ENCODE data around the gene SLC25A23. TPM values are rescaled to one million over a fixed set of nuclear protein-coding genes. Genes with fewer than 3 reads are reported as not detected.

SLC25A23 gene
- total RNA-seq, 1 experiment from 2014 or later, result 32.1 TPM

DNA sequence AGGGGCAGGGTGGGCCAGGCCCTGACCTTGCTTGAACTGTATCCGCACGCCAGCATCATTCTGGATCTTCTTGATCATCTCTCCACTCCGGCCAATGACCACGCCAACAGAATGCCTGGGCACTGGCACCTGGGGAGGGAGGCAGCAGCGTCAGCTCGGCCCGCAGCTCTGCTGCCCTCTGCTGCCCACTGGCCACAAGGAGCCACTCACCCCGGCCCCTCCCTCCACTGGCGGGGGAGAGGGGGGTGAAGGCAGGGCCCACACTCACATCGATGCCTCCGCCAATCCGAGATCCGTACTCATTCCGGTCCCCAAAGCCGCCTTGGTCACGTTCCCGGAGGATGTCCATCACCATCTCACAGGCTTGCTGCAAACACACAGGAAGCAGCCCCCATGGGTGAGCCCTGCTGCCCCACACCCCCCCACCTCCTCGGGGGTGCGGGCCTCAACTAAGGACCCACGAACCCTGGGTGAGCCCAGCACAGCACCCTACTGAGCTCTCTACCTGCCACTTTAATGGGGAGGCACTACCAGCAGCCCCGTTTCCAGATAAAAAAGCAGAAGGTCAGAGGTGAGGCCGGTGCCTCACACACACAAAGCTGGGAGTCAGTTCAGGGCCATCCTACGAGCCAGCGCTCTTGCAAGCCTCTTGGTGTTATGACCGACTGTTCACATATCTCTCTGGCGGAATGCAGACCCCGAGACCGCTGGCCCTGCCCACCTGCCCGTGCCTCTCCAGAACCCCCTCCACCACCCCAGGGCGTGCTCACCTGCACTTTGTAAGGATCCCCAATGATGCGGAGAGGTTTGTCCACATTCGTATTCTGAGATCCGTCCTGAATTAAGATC is 41.7 kb downstream of the SLC25A23 start:
- Histone ChIP-seq H3K4me2 (ENCODE audit: low read depth, low read length, poor library complexity, severe bottlenecking) (no peak overlapping the region), H3K4me3 (ENCODE audit: low read length) (no peak overlapping the region), H3K27me3 (ENCODE audit: low read length) (no peaks in the 10 kb centered on the region), H3K9ac (ENCODE audit: low read length) (no peak overlapping the region), H2AFZ (ENCODE audit: low read length) (no peak overlapping the region), H3K9me3 (ENCODE audit: low read length) (no peaks in the 10 kb centered on the region), H3K27ac (ENCODE audit: low read length) (no peak overlapping the region), H3K4me1 (ENCODE audit: low read length) (peaks cover 7% of the 10 kb centered on the region), H3K36me3 (ENCODE audit: insufficient read depth, low read length) (peaks cover 38% of the 10 kb centered on the region), H4K20me1 (ENCODE audit: insufficient read depth, low read depth, low read length) (peaks cover 56% of the 10 kb centered on the region), H3K79me2 (ENCODE audit: low read length) (peaks cover 33% of the 10 kb centered on the region), H3K9me2 (replicated peaks; ENCODE audit: insufficient read depth, low read length) (no peaks in the 10 kb centered on the region)
- peak; percentile 38 for DNase-seq

DNA sequence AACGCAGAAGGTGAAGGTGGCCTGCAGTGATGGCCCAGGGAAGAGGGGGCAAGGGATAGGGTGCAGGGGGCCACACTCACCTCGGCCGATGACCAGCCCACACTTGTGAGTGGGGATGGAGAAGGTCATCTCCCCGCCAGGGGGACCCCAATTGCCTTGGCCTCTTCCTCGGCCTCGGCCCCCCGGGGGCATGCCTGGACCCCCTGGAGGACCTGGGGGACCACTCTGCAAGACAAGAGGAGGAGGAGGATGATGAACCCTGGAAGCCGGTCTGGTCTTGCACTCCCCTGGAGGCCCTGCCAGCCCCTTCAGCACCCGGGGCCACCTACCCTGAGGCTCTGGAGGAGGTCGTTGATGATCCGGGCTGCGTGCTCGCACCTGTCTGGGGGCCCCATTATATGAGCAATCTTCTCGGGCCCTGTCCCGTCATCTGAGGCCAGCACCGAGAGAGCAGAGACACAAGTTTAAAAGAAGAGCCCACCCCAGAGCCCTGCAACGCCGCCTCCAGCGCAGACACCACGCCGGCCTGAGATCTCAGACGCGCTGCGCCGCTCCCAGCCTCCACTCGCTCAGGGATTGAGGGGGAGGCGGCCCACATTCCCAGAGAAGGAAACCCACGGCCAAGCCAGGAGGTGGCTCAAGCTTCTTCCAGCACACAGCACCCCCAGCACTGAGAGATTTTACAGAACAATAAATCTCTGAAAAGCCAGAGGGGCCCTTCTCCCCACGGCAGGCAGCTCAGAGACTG is 42.8 kb downstream of the SLC25A23 start:
- H3K79me2 ChIP-seq (ENCODE audit: low read length), result peaks cover 22% of the 10 kb centered on the region
- H2AFZ ChIP-seq (ENCODE audit: low read length), result no peak overlapping the region
- H3K4me2 ChIP-seq (ENCODE audit: low read depth, low read length, poor library complexity, severe bottlenecking), result no peak overlapping the region
- peaks cover 49% of the 10 kb centered on the region for H4K20me1 ChIP-seq (ENCODE audit: insufficient read depth, low read depth, low read length)
- H3K36me3 ChIP-seq (ENCODE audit: insufficient read depth, low read length), result peaks cover 27% of the 10 kb centered on the region
- H3K4me3 ChIP-seq (ENCODE audit: low read length), result no peak overlapping the region
- H3K9me2 ChIP-seq (replicated peaks; ENCODE audit: insufficient read depth, low read length), result no peaks in the 10 kb centered on the region
- H3K4me1 ChIP-seq (ENCODE audit: low read length), result no peaks in the 10 kb centered on the region
- DNase-seq, result peak; percentile 36
- H3K27ac ChIP-seq (ENCODE audit: low read length), result no peak overlapping the region
- no peak overlapping the region for H3K9ac ChIP-seq (ENCODE audit: low read length)
- H3K9me3 ChIP-seq (ENCODE audit: low read length), result no peaks in the 10 kb centered on the region
- H3K27me3 ChIP-seq (ENCODE audit: low read length), result no peaks in the 10 kb centered on the region

DNA sequence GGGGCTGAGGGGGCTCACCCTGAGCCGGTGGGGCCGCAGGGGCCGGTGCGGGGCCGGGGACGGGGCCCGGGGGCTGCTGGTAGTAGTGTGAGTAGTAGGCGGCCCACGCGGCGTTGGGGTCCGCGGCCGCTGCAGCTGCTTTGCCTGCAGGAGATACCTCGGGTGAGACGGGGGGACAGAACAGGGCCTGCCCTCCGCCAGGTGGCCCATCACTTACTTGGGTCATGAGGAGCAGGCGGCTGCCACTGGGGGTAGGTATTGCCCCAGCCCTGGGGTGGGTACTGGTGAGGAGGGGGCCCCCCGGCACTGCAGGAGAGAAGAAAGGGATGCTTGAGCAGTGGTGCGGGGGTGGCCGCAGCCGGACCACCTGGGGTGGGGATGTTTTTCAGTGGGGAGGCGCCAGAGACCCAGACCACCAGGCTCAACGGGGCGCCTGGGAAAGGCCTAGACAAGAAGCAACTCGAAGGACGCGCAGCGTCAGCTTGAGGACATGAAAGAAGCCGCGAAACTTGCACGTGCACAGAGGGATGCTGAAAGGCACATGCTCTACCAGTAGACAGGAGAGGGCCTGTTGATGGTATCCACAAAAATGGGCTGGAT is 43.9 kb downstream of the SLC25A23 start:
- H3K27me3 ChIP-seq (ENCODE audit: low read length), result no peaks in the 10 kb centered on the region
- no peak overlapping the region for H3K9ac ChIP-seq (ENCODE audit: low read length)
- H3K9me2 ChIP-seq (replicated peaks; ENCODE audit: insufficient read depth, low read length), result no peaks in the 10 kb centered on the region
- H3K36me3 ChIP-seq (ENCODE audit: insufficient read depth, low read length), result peaks cover 21% of the 10 kb centered on the region
- no peaks in the 10 kb centered on the region for H3K4me1 ChIP-seq (ENCODE audit: low read length)
- H3K4me2 ChIP-seq (ENCODE audit: low read depth, low read length, poor library complexity, severe bottlenecking), result no peak overlapping the region
- peaks cover 11% of the 10 kb centered on the region for H3K79me2 ChIP-seq (ENCODE audit: low read length)
- no peak overlapping the region for H2AFZ ChIP-seq (ENCODE audit: low read length)
- peaks cover 38% of the 10 kb centered on the region for H4K20me1 ChIP-seq (ENCODE audit: insufficient read depth, low read depth, low read length)
- no peak overlapping the region for H3K4me3 ChIP-seq (ENCODE audit: low read length)
- no peak overlapping the region for H3K27ac ChIP-seq (ENCODE audit: low read length)
- no peaks in the 10 kb centered on the region for H3K9me3 ChIP-seq (ENCODE audit: low read length)
- peak; percentile 39 for DNase-seq

DNA sequence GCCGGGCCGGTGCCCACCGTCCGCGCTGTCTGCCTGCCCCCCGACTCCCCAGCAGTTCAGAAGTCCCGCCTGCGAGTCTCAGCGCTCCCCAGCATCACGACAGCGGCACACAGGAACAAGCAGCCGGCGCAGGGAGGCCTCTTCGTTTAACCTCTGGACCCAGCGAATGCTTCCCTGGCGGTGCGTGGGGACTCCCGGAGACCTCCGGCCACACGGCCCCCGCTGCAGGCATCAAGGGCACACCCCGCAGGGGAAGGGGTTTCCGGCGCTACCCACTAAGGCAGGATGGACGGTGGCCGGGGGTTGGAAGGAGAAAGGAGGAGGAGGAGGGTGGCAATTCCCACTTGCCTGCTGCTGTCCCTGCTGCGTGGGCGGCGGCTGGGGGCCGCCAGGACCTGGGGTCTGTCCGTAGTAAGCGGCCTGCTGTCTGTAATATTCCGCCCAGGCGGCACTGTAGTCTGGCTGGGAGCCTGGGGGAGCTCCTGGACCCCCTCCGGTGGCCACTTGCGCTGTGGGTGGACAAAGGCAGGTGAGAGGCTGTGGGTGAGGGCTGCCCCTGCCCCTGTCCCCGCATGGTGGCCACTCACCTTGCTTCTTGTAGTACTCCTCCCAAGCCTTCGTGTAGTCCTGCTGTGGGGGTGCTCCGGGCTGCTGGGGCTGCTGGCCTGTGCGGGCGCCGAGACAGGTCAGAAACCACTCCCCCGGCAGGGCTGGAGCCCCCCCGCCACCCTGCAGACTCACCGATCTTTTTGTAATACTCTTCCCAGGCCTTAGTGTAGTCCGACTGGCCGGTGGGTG is 44.6 kb downstream of the SLC25A23 start:
- Histone ChIP-seq H3K27ac (ENCODE audit: low read length) (no peak overlapping the region), H3K4me1 (ENCODE audit: low read length) (no peaks in the 10 kb centered on the region), H3K79me2 (ENCODE audit: low read length) (peaks cover 4% of the 10 kb centered on the region), H3K4me3 (ENCODE audit: low read length) (no peak overlapping the region), H3K4me2 (ENCODE audit: low read depth, low read length, poor library complexity, severe bottlenecking) (no peak overlapping the region), H3K27me3 (ENCODE audit: low read length) (no peaks in the 10 kb centered on the region), H3K9ac (ENCODE audit: low read length) (no peak overlapping the region), H3K9me2 (replicated peaks; ENCODE audit: insufficient read depth, low read length) (no peaks in the 10 kb centered on the region), H4K20me1 (ENCODE audit: insufficient read depth, low read depth, low read length) (peaks cover 31% of the 10 kb centered on the region), H2AFZ (ENCODE audit: low read length) (no peak overlapping the region), H3K9me3 (ENCODE audit: low read length) (no peaks in the 10 kb centered on the region), H3K36me3 (ENCODE audit: insufficient read depth, low read length) (peaks cover 16% of the 10 kb centered on the region)
- DNase-seq, result peak; percentile 34

DNA sequence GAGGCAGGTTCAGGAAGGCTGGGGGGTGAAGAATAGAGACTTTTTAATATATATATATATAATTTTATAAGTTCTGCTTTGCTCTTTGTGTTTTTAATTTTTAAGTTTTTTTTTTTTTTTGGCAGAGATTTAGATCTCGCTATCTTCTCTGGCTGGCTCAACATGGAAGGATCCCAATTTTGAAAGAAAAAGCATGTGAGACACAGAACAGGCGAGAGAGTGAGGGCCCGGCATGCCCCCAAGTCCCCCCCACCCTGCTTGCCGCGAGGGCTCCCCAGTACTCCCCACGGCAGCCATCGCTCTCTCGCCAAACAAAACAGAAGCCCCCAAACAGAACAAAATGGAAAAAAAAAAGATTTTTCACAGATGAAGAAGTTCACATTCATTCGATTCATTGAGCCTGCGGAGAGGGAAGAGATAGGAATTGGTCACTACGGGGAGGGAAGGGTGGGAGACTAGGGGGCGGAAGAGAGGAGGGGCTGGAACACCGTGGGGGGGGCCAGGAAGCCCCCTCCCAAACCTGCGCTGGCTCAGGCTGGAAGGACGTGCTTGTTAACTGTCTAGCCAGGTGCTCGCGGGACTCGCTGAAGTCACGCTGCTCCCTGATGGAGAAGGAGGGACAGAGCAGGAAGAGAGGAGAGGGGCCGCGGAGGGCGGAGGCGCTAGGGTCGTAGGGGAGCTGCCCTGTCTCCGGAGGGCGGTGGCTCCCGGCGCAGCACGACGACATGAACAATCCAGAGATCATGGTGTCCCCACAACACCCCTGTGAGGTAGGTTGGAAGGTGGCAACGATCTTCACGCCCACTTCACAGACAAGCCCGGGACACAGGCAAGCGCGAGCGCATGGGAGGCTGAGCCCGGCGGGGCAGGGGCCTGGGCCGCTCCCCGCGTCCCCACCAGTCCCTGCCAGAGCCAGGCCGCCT is 45.6 kb downstream of the SLC25A23 start:
- Histone ChIP-seq H4K20me1 (ENCODE audit: insufficient read depth, low read depth, low read length) (peaks cover 21% of the 10 kb centered on the region; the same call in 1 of the 2 replicates), H3K27ac (ENCODE audit: low read length) (no peak overlapping the region), H3K9me3 (ENCODE audit: low read length) (no peaks in the 10 kb centered on the region), H3K9ac (ENCODE audit: low read length) (no peak overlapping the region), H2AFZ (ENCODE audit: low read length) (no peak overlapping the region), H3K4me2 (ENCODE audit: low read depth, low read length, poor library complexity, severe bottlenecking) (no peak overlapping the region), H3K9me2 (replicated peaks; ENCODE audit: insufficient read depth, low read length) (no peaks in the 10 kb centered on the region), H3K27me3 (ENCODE audit: low read length) (no peaks in the 10 kb centered on the region), H3K36me3 (ENCODE audit: insufficient read depth, low read length) (peaks cover 8% of the 10 kb centered on the region), H3K4me1 (ENCODE audit: low read length) (no peaks in the 10 kb centered on the region), H3K4me3 (ENCODE audit: low read length) (no peak overlapping the region), H3K79me2 (ENCODE audit: low read length) (no peaks in the 10 kb centered on the region)
- DNase-seq, result peak; percentile 35

DNA sequence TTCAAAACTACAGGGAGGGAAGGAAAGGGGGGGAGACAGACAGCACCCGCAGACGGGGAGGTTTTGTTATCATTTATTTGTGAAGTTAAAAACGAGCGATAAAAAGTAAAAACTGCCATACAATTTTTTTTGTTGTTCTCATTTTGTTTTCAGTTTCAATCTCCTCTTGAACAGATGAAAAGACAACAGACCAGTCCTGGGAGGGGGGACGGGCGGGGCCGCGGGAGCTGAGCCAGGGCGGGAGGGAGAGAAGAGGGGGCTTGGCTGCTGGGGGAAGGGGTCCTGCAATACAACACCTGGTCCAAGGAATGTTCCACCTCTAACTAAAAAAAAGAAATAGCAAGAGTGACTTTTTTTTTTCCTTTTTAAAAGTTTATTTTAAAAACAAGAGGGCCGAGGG is 46.3 kb downstream of the SLC25A23 start:
- peak; percentile 38 for DNase-seq
- H3K36me3 ChIP-seq (ENCODE audit: insufficient read depth, low read length), result peaks cover 2% of the 10 kb centered on the region

DNA sequence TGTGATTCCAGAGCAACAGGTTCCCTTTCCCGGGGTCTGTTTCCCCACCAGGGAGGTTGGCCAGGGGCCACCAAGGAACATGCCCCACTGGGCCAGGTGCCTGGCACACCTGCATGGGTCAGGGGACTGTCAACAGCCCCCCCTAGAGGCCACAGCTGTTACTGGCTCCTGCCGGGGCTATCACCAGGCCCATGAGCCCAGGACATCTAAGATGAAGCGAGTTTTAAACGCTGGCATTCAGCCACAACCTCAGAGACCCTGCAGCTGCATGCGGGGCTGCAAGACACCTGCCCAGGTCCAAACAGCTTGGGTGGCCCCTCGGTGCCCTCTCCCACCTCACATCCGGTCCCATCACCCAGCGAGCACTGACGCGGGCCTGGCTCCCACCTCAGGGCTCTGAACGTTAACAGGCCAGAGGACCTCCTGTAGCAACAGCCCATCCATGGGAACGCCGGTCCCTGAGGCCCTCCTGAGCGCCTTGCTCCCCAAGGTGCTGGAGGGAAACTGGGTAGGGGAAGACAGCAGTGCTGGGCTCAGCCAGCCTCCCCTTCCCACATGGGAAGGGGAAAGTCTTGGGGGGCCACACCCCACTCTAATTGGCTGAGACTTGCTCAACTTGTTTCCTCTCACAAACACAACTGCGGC is 47.0 kb downstream of the SLC25A23 start:
- no peaks in the 10 kb centered on the region for H3K27me3 ChIP-seq (ENCODE audit: low read length)
- H3K27ac ChIP-seq (ENCODE audit: low read length), result no peak overlapping the region
- 0 out of 2 replicates have a peak, but pooled peaks cover 10% of the 10 kb centered on the region for H4K20me1 ChIP-seq (ENCODE audit: insufficient read depth, low read depth, low read length)
- DNase-seq, result peak; percentile 85
- H3K4me2 ChIP-seq (ENCODE audit: low read depth, low read length, poor library complexity, severe bottlenecking), result no peak overlapping the region
- H3K79me2 ChIP-seq (ENCODE audit: low read length), result no peaks in the 10 kb centered on the region
- H3K9me3 ChIP-seq (ENCODE audit: low read length), result no peaks in the 10 kb centered on the region
- H3K9me2 ChIP-seq (replicated peaks; ENCODE audit: insufficient read depth, low read length), result no peaks in the 10 kb centered on the region
- H3K4me1 ChIP-seq (ENCODE audit: low read length), result no peaks in the 10 kb centered on the region
- no peaks in the 10 kb centered on the region; the same call in 1 of the 2 replicates for H3K36me3 ChIP-seq (ENCODE audit: insufficient read depth, low read length)
- no peak overlapping the region for H3K9ac ChIP-seq (ENCODE audit: low read length)
- no peak overlapping the region for H3K4me3 ChIP-seq (ENCODE audit: low read length)
- H2AFZ ChIP-seq (ENCODE audit: low read length), result no peak overlapping the region

More for the DNA sequence above, 46.3 kb downstream of the SLC25A23 start:
- Histone ChIP-seq H2AFZ (ENCODE audit: low read length) (no peak overlapping the region), H3K79me2 (ENCODE audit: low read length) (no peaks in the 10 kb centered on the region), H4K20me1 (ENCODE audit: insufficient read depth, low read depth, low read length) (peaks cover 14% of the 10 kb centered on the region; the same call in 1 of the 2 replicates), H3K9ac (ENCODE audit: low read length) (no peak overlapping the region), H3K27me3 (ENCODE audit: low read length) (no peaks in the 10 kb centered on the region), H3K4me2 (ENCODE audit: low read depth, low read length, poor library complexity, severe bottlenecking) (no peak overlapping the region), H3K4me3 (ENCODE audit: low read length) (no peak overlapping the region), H3K27ac (ENCODE audit: low read length) (no peak overlapping the region), H3K9me3 (ENCODE audit: low read length) (no peaks in the 10 kb centered on the region), H3K4me1 (ENCODE audit: low read length) (no peaks in the 10 kb centered on the region), H3K9me2 (replicated peaks; ENCODE audit: insufficient read depth, low read length) (no peaks in the 10 kb centered on the region)

Data from Karpas-422 (cell line).